LNCAP (cell line): Measurements from ENCODE around the gene EIPR1.

Source experiments
- CTCF ChIP-seq: fragments of 450-650 bp; IDR thresholded peaks from 2 replicates; pipeline ENCODE4 v1.5.1; 2017; ENCODE audit warnings: mild to moderate bottlenecking

The EIPR1 gene

GRCh38 chr2:3142210-3142609, 235.4 kb downstream of the EIPR1 start:
- no peak for TF ChIP-seq CTCF

- TF ChIP-seq CTCF = no peak
Measured at GRCh38 chr2:3141696-3142095, 235.9 kb downstream of the EIPR1 start.

- TF ChIP-seq CTCF = no peak
Measured at GRCh38 chr2:3139906-3140305, 237.7 kb downstream of the EIPR1 start.
